ENCODE results near the gene CADPS. TPM values are rescaled to one million over a fixed set of nuclear protein-coding genes. Genes with fewer than 3 reads are reported as not detected.

CADPS gene
- total RNA-seq, 1 experiment from 2014 or later: not detected

GRCh38 chr3:62523672-62524071, 351.5 kb downstream of the CADPS start:
- Histone ChIP-seq H3K79me2 (ENCODE audit: low read length) (no peaks in the 10 kb centered on the region), H3K4me3 (ENCODE audit: low read length) (no peak overlapping the region), H3K27me3 (ENCODE audit: low read length) (peaks cover 20% of the 10 kb centered on the region; the same call in 1 of the 2 replicates), H3K4me2 (ENCODE audit: low read length) (no peak overlapping the region), H3K27ac (ENCODE audit: low read length) (no peak overlapping the region), H3K36me3 (ENCODE audit: low read depth, low read length) (no peaks in the 10 kb centered on the region), H3K9ac (ENCODE audit: low read length) (no peak overlapping the region), H3F3A (ENCODE audit: low read length, unreplicated experiment) (no peaks in the 10 kb centered on the region), H3K9me2 (replicated peaks; ENCODE audit: low read length) (no peaks in the 10 kb centered on the region), H4K20me1 (ENCODE audit: low read length) (no peaks in the 10 kb centered on the region), H3K4me1 (ENCODE audit: insufficient read depth, low read length) (no peaks in the 10 kb centered on the region), H3K9me3 (ENCODE audit: low read length) (no peaks in the 10 kb centered on the region), H2AFZ (ENCODE audit: low read length) (no peak overlapping the region)
- TF ChIP-seq EZH2 (IDR thresholded peaks at IDR 0.05; ENCODE audit: low read length, unreplicated experiment) (no peak), EZH2phosphoT487 (IDR thresholded peaks at IDR 0.05; ENCODE audit: borderline replicate concordance, low read length) (no peak), CTCF (conservative IDR thresholded peaks at IDR 0.05; ENCODE audit: low read depth, low read length) (no peak)
- CTCF ChIA-PET: no interaction called here
- DNase-seq: no peak
- intact Hi-C loops (cut with micrococcal nuclease): no loop called here
- ATAC-seq: no peak
- no TSS peak for BruUV-seq (replicated peaks)
- POLR2A ChIA-PET (ENCODE audit: unreplicated experiment): no interaction called here

- Histone ChIP-seq H3K27me3 (ENCODE audit: low read length) (peaks cover 26% of the 10 kb centered on the region; the same call in 1 of the 2 replicates), H3K27ac (ENCODE audit: low read length) (no peak overlapping the region)
- BruUV-seq (replicated peaks): no TSS peak
Observed at GRCh38 chr3:62521464-62522105, 353.6 kb downstream of the CADPS start.

More at GRCh38 chr3:62521464-62522105, 353.6 kb downstream of the CADPS start:
- CTCF ChIA-PET: no interaction called here
- Histone ChIP-seq H3K9me3 (ENCODE audit: low read length) (no peaks in the 10 kb centered on the region), H3K4me1 (ENCODE audit: insufficient read depth, low read length) (no peaks in the 10 kb centered on the region), H3K4me3 (ENCODE audit: low read length) (no peak overlapping the region), H2AFZ (ENCODE audit: low read length) (no peak overlapping the region), H3K9me2 (replicated peaks; ENCODE audit: low read length) (no peaks in the 10 kb centered on the region), H3K4me2 (ENCODE audit: low read length) (no peak overlapping the region), H3K79me2 (ENCODE audit: low read length) (no peaks in the 10 kb centered on the region), H3K9ac (ENCODE audit: low read length) (no peak overlapping the region), H4K20me1 (ENCODE audit: low read length) (no peaks in the 10 kb centered on the region), H3F3A (ENCODE audit: low read length, unreplicated experiment) (no peaks in the 10 kb centered on the region), H3K36me3 (ENCODE audit: low read depth, low read length) (no peaks in the 10 kb centered on the region)
- ATAC-seq: no peak
- intact Hi-C loops (cut with micrococcal nuclease): no loop called here
- TF ChIP-seq EZH2phosphoT487 (IDR thresholded peaks at IDR 0.05; ENCODE audit: borderline replicate concordance, low read length) (no peak), CTCF (conservative IDR thresholded peaks at IDR 0.05; ENCODE audit: low read depth, low read length) (no peak), EZH2 (IDR thresholded peaks at IDR 0.05; ENCODE audit: low read length, unreplicated experiment) (no peak)
- DNase-seq: no peak
- POLR2A ChIA-PET (ENCODE audit: unreplicated experiment): no interaction called here
